Measurements from ENCODE around the gene FKBP2.

FKBP2 gene

DNA sequence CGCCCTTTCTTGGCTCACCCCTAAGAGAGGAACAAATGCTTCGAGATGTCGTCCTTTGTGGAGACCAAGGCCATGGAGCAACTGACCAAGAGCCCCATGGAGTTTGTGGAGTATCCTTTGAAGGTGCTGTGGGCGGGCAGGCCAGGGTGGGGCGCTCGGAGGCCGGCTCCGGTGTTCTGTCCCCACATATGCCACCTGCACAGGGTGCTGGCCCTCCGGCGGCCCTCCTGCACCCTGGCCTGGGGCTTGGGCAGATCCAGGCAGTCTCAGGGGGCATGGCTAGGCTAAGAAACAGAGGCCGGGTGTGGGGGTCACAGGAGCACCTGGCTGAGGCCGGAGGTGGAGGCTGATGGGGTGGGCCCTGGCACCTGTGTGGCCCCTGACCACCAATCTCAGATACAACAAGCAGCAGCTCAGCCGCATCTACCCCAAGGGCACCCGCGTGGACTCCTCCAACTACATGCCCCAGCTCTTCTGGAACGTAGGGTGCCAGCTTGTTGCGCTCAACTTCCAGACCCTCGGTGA, 20.7 kb downstream of the FKBP2 start:
- Histone ChIP-seq H3K36me3 (peaks cover 25 to 99% (median 79%) of the 10 kb centered on the region in 3 donors), H3K27ac (no peak overlapping the region), H3K4me3 (no peak overlapping the region), H3K4me1 (no peaks in the 10 kb centered on the region), H3K9me3 (no peaks in the 10 kb centered on the region), H3K27me3 (no peaks in the 10 kb centered on the region)
- TF ChIP-seq, protein P1, sequence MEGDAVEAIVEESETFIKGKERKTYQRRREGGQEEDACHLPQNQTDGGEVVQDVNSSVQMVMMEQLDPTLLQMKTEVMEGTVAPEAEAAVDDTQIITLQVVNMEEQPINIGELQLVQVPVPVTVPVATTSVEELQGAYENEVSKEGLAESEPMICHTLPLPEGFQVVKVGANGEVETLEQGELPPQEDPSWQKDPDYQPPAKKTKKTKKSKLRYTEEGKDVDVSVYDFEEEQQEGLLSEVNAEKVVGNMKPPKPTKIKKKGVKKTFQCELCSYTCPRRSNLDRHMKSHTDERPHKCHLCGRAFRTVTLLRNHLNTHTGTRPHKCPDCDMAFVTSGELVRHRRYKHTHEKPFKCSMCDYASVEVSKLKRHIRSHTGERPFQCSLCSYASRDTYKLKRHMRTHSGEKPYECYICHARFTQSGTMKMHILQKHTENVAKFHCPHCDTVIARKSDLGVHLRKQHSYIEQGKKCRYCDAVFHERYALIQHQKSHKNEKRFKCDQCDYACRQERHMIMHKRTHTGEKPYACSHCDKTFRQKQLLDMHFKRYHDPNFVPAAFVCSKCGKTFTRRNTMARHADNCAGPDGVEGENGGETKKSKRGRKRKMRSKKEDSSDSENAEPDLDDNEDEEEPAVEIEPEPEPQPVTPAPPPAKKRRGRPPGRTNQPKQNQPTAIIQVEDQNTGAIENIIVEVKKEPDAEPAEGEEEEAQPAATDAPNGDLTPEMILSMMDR (IDR thresholded peaks at IDR 0.05): no peak
- intact Hi-C loops (cut with DNase I; ENCODE audit: low total_unique reads): no loop called here
- no peak for DNase-seq

DNA sequence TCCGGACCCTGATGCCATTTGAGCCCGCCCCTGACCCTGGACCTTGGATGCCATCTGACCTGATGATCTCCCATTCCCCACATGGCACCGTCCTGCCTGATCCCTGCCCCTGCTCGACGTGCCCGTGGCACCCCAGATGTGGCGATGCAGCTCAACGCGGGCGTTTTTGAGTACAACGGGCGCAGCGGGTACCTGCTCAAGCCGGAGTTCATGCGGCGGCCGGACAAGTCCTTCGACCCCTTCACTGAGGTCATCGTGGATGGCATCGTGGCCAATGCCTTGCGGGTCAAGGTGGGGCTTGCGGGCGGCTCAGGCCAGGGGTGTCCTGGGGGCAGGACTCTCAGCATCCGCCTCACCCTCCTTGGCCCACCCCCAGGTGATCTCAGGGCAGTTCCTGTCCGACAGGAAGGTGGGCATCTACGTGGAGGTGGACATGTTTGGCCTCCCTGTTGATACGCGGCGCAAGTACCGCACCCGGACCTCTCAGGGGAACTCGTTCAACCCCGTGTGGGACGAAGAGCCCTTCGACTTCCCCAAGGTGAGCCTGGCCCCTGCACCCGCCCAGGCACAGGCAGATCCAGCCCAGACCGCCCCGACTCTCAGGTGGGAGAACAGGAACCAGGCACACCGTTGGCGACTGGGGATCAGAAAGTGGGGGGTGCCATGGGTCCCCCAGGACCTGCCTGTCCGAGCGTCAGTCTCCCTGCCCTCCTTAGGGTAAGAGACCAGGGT, 21.5 kb downstream of the FKBP2 start:
- Histone ChIP-seq H3K9me3 (no peaks in the 10 kb centered on the region), H3K4me3 (no peak overlapping the region), H3K4me1 (peaks cover 0 to 5% (median 0%) of the 10 kb centered on the region in 4 donors), H3K27me3 (no peaks in the 10 kb centered on the region), H3K27ac (no peak overlapping the region), H3K36me3 (peaks cover 24 to 98% (median 73%) of the 10 kb centered on the region in 3 donors)
- no peak for DNase-seq
- TF ChIP-seq, protein P1 (IDR thresholded peaks at IDR 0.05): no peak
- intact Hi-C loops (cut with DNase I; ENCODE audit: low total_unique reads): no loop called here

GRCh38 chr11:64263021-64263946, 22.4 kb downstream of the FKBP2 start:
- no peaks in the 10 kb centered on the region for H3K9me3 ChIP-seq
- peaks cover 2 to 12% (median 7%) of the 10 kb centered on the region in 4 donors for H3K4me1 ChIP-seq
- no peak overlapping the region for H3K27ac ChIP-seq
- H3K27me3 ChIP-seq: no peaks in the 10 kb centered on the region
- DNase-seq: no peak
- TF ChIP-seq, protein P1 (IDR thresholded peaks at IDR 0.05): no peak
- peaks cover 24 to 89% (median 66%) of the 10 kb centered on the region in 3 donors for H3K36me3 ChIP-seq
- no peak overlapping the region for H3K4me3 ChIP-seq
- intact Hi-C loops (cut with DNase I; ENCODE audit: low total_unique reads): no loop called here

- Histone ChIP-seq H3K27me3 (no peaks in the 10 kb centered on the region), H3K9me3 (no peaks in the 10 kb centered on the region), H3K4me3 (no peak overlapping the region), H3K36me3 (peaks cover 24 to 83% (median 60%) of the 10 kb centered on the region in 3 donors), H3K27ac (no peak overlapping the region), H3K4me1 (peaks cover 6 to 19% (median 13%) of the 10 kb centered on the region in 4 donors)
- no peak for DNase-seq
- TF ChIP-seq, protein P1 (IDR thresholded peaks at IDR 0.05): no peak
- intact Hi-C loops (cut with DNase I; ENCODE audit: low total_unique reads): no loop called here
Observed at GRCh38 chr11:64263947-64264317, 23.0 kb downstream of the FKBP2 start.

DNA sequence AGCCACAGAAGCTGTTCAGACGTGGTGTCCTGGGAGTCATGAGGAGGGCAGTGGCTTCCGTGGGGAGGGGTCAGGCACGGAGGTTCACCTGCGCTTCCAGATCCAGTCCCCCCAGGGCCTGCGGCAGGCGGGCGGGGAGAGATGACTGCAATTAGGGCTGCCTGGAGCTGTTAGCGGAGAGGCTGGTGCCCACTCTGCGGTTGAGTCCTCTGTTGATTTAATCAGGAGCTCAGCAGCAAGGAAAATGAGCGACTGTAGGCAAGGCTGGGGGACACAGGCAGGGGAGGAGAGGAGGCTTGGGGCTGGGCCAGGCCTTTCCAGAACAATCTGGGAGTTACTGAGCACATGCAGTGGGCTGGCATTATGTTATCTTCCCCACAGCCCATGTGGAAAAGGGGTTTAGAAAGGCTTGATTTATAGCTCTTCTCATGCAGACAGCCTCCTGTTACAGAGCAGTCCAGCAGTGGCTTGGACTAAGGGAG, 23.5 kb downstream of the FKBP2 start:
- Histone ChIP-seq H3K27me3 (no peaks in the 10 kb centered on the region), H3K9me3 (no peaks in the 10 kb centered on the region)

More for the DNA sequence above, 23.5 kb downstream of the FKBP2 start:
- TF ChIP-seq, protein P1 (IDR thresholded peaks at IDR 0.05): no peak
- H3K27ac ChIP-seq: no peak overlapping the region
- intact Hi-C loops (cut with DNase I; ENCODE audit: low total_unique reads): no loop called here
- peaks cover 24 to 78% (median 55%) of the 10 kb centered on the region in 3 donors for H3K36me3 ChIP-seq
- peaks cover 6 to 23% (median 13%) of the 10 kb centered on the region in 4 donors for H3K4me1 ChIP-seq
- H3K4me3 ChIP-seq: no peak overlapping the region
- DNase-seq: no peak

Measured in tibial artery (tissue), 4 donors.